GM12892 (cell line): ENCODE results near the gene TLK2.
"Not testable (repeated sequence)": the region's sequence is repeated elsewhere in the genome, so short reads cannot be mapped to it uniquely, and the experiment has no call there.

Experiments used
- POLR2A ChIP-seq: IDR thresholded peaks from 2 replicates; pipeline ENCODE4 v1.6.1; 2011; ENCODE audit warnings: low read depth, low read length, control low read depth
- POLR2AphosphoS5 ChIP-seq: IDR thresholded peaks from 2 replicates; pipeline ENCODE4 v1.6.1; 2011; ENCODE audit warnings: low read depth, low read length, control low read depth

DNA sequence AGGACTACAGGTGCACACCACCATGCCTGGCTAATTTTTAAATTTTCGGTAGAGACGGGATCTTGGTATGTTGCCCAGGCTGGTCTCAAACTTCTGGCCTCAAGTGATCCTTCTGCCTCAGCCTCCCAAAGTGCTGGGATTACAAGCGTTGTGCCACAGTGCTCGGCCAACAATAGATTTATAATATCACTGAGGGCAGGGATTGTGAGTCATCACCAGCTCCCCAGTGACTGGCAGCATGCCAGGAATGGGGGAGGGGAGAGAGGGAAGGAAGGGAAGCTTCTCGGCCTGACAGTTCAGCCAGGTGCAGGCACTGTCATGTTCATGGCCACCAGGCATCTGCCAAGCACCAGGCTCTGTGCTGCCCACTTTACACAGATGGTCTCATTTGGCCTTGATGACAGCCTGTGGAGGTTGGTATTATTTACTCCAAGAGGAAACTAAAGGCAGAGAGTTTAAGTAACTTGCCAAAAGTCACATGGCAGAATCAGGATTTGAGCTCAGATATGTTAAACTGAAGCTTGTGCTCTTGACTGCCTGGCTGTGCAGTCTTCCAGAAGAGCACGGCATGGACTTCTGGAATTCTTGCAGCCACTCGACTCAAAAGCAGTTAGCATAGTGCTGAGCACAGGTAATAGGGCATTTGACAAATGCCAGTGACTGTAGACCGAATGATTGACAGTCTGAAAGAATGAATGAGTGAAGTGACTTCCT lies 7.8 kb upstream of the TLK2 start:
- TF ChIP-seq POLR2A, POLR2AphosphoS5: not testable (repeated sequence)
